Measurements from ENCODE around the gene NOTCH2.

NOTCH2 gene

GRCh38 chr1:119971710-119972570, 97.5 kb downstream of the NOTCH2 start:
- no peak for DNase-seq

- DNase-seq, result no peak
Measured at GRCh38 chr1:119968601-119969000, 100.9 kb downstream of the NOTCH2 start.

- peak; percentile 91 for DNase-seq
Measured at GRCh38 chr1:119968068-119968492, 101.4 kb downstream of the NOTCH2 start.

GRCh38 chr1:119966681-119967080, 102.8 kb downstream of the NOTCH2 start:
- no peak for DNase-seq

GRCh38 chr1:119966020-119966419, 103.4 kb downstream of the NOTCH2 start:
- DNase-seq, result no peak

- DNase-seq, result no peak
Measured at GRCh38 chr1:119964673-119965363, 104.6 kb downstream of the NOTCH2 start.

- DNase-seq, result no peak
Measured at GRCh38 chr1:119962296-119962968, 107.0 kb downstream of the NOTCH2 start.

- no peak for DNase-seq
Measured at GRCh38 chr1:119960501-119960900, 109.0 kb downstream of the NOTCH2 start.

GRCh38 chr1:119959268-119960220, 109.9 kb downstream of the NOTCH2 start:
- DNase-seq, result no peak

GRCh38 chr1:119958223-119958622, 111.2 kb downstream of the NOTCH2 start:
- DNase-seq, result no peak

GRCh38 chr1:119956306-119956705, 113.2 kb downstream of the NOTCH2 start:
- DNase-seq, result no peak

GRCh38 chr1:119954476-119955422, 114.7 kb downstream of the NOTCH2 start:
- DNase-seq, result no peak

- no peak for DNase-seq
Measured at GRCh38 chr1:119953266-119953998, 116.0 kb downstream of the NOTCH2 start.

GRCh38 chr1:119952496-119952895, 117.0 kb downstream of the NOTCH2 start:
- DNase-seq, result no peak

- peak; percentile 87 for DNase-seq
Measured at GRCh38 chr1:119948342-119949214, 120.9 kb downstream of the NOTCH2 start.

GRCh38 chr1:119947468-119947867, 122.0 kb downstream of the NOTCH2 start:
- DNase-seq, result no peak

- no peak for DNase-seq
Measured at GRCh38 chr1:119946724-119947123, 122.7 kb downstream of the NOTCH2 start.

GRCh38 chr1:119943216-119943615, 126.2 kb downstream of the NOTCH2 start:
- no peak for DNase-seq

GRCh38 chr1:119941392-119941791, 128.1 kb downstream of the NOTCH2 start:
- no peak for DNase-seq

Measured in activated effector memory CD4-positive, alpha-beta T cell treated with anti-CD3 and anti-CD28 coated beads, Interleukin-2, amount 50 U/mL, for 16 hours (primary cell).